Right renal pelvis (tissue), 4 donors: ENCODE data around the gene GPX3. TPM values are rescaled to one million over a fixed set of nuclear protein-coding genes. Genes with fewer than 3 reads are reported as not detected.

Source experiments
- DNase-seq, 4 donors: peaks; one replicate each; pipeline ENCODE4 v3.0.0-alpha.2; 2013; ENCODE audit warnings: low read depth in 4 of 4, low spot score in 3 of 4, missing footprints in 1 of 4
- polyA plus RNA-seq, 4 donors: library from polyadenylated mRNA; unstranded; fragments of 120-200 nt; gene quantifications; one replicate each; pipeline ENCODE4 v1.2.1, GENCODE V29; 2013; ENCODE audit not compliant: insufficient read length in 4 of 4

The GPX3 gene, protein sequence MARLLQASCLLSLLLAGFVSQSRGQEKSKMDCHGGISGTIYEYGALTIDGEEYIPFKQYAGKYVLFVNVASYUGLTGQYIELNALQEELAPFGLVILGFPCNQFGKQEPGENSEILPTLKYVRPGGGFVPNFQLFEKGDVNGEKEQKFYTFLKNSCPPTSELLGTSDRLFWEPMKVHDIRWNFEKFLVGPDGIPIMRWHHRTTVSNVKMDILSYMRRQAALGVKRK
- 1,000 to 10,000 TPM; 1,069 to 1,625 (median 1,367) TPM for polyA plus RNA-seq

DNA sequence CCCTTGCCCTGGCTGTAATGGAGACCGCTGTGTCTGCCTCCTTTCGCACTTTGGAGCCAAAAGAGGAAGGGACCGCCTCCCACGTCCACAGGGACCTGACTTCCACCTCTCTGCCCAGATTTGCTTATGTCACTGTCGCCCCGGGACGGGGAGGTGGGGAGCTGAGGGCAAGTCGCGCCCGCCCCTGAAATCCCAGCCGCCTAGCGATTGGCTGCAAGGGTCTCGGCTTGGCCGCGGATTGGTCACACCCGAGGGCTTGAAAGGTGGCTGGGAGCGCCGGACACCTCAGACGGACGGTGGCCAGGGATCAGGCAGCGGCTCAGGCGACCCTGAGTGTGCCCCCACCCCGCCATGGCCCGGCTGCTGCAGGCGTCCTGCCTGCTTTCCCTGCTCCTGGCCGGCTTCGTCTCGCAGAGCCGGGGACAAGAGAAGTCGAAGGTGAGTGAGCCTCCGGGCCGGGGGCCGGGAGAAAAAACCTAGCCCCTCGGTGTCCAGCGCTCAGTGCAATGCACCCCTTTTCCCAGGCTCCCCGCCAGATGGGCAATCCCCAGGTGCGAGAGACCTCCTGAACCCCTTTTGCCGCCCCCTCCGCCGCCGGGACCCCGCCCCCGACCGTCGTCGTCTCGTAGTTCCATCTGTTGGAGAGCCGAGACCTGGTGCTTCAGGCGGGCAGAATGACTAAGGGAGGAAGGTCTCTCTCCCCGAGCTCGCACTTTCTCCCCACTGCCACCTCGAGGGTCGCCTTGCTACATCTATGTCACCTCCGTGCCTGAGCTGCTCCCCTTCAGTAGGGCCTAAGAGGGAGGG lies at the start of gene GPX3:
Gene GPX3 (plus strand): TSS at position 288 of the 807 bp plus-strand sequence. CDS start 64 bp downstream, at position 352.
- DNase-seq, result peak in 2 of 4 donors; percentile 55 to 63

DNA sequence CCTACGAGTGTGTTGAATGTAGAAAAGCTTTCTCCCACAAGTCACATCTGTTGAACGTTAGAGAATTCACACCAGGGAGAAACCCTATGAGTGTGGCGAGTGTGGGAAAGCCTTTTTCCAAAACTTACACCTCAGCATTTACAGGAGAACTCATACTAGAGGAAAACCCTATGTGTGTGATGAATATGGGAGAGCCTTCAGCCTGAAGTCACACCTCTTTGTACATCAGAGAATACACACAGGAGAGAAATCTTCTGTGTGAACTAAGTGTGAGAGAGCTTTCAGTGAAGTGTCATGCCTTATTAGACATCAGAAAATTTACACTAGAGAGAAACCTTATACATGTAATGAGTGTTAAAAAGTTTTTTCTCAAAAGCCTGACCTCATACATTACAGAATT lies 41.8 kb upstream of the GPX3 start:
- DNase-seq, result no peak

DNA sequence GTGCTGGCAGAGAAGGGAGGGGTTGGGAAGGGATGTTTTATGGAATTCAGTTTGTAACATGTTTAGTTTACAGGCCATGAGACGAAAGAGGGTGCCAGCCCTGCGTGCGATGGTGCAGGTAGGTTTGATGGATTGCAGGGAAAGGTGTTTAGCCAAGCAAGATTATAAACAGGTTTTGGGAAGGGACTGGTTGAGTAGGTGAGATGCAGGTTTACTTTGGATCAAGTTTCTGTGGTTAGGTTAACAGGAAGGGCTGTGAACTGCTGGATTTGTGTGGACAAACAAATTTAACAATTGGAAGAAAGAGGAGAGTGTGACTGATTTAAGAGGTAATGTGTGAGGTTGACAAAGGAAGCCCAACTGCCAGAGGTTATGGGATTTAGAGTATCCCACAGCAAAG lies 32.6 kb upstream of the GPX3 start:
- DNase-seq, result no peak

DNA sequence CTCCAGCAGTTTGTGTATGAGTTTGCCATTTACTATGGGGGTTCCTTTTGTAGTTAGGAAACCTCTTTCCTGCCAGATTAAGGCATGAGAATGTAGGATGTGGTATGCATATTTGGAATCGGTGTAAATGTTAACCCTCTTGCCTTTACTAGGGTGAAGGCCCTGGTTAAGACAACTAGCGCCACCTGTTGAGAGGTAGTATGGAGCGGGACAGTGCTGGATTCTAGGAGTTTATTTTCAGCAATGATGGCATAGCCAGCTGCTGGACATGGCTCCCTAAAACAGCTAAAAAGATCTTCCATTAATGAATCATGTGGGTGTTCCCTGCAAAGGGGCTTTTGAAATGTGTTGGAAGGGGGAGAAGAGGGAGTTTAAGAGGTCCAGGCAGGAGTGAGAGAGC lies 30.7 kb upstream of the GPX3 start:
- no peak for DNase-seq

DNA sequence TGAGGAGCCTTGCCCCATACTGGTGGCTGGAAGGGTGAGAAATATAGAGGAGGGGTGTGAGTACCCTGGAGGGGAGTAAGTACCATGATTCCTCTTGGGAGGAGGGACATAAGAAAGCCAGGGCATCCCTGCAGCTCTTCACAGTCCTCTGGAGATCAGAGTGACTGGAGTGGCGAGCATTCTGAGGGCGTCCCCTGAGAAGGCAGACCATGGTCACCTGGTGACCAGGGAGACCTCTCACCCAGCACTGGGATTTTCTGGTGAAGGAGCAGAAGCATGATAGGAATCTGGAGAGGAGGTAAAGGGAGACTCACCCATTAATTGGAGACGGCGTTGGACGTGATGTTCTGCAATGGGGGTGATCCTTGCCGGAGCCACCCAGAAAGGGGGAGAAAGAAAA lies 27.7 kb upstream of the GPX3 start:
- no peak for DNase-seq

DNA sequence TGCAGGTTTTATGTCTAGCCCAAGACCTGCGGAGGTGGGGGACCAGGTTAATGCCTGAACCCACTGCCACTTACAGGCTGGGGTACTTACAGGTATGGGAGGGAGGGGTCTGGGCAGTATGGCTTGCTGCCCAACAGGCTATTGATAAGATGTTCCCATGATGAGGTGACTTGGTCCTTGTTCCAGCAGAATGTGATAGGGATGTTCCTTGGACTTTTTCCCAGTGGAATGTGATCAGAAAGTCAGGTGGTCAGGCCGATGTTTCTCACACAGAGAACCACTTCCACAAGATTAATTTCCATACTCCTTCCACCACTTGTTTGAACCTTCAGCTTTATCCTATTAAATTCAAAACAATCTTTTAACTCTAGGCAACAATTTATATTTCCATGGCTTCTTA lies 27.0 kb upstream of the GPX3 start:
- DNase-seq, result no peak

DNA sequence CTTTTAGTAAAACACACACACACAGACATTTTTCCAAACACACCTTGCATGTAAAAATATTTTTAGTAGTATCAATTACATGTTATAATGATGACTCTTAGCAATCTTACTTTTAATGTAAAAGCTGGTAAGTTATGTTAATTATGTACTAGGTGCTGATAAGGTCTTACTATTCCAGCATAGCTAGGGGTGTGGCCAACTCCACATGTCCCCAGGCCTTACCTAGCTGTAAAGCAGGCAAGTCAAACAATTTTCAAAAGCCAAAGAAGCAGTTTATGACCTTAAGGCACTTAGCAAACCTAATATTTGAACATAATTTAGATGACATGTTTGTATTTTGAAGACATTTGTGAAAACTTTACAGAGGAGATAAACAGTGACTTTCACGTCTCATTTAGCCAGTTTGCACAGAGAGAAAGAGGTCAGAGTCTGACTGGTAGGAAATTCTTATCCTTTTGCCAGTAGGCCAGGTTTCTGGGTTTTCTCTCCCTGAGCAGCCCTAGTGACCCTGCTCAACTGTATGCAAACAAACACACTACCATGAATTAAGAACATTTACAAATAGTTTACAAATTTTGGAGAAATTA lies 26.5 kb upstream of the GPX3 start:
- DNase-seq, result no peak

DNA sequence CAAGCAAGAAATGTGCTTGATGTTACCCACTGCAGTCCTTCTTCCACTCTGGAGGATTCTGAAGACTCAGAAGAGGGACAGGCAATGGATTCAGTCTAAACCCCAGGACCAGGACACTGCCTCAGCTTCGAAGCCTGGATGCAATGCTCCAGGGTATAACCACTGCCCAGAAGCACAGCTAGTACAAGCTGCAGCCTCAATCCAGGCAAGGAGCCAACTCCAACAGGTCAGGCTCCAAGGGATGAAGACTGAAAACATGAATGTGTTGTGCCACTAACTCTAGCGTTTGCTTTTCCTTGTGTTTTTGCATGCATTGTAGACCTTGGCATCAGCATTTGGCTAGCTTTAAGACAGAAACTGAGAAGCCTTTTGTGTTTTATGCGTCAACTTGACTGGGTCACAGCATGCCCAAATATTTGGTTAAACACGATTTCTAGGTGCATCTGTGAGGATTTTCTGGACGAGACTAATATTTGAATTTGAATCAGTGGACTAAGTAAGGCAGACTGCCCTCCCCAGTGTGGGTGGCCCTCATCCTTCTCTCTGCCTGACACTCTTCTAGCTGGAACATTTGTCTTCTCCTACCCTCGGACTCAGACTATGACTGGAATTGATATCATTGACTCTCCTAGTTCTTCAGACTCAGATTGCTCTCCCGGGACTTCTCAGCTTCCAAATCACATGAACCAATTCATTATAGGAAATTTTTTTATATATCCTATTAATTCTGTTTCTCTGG lies 20.5 kb upstream of the GPX3 start:
- no peak for DNase-seq

DNA sequence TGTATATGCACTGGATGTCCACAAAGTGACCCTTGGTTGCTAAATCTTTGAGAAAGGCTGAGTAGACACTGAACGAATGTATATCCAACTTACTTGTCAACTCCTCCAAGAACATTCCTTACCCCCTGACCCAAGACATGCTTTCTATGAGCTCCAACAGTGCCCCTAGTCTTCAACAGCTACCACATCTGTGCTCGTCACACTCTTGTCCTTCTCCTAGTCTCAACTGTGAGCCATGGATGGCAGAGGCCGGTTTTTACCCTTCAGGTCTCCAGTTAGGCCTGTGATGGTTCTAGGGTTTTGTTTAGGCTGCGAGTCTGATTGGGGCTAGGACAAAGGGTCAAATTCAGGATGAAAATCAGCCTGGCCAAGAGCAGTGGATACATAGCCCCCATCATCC lies 19.0 kb upstream of the GPX3 start:
- DNase-seq, result no peak

DNA sequence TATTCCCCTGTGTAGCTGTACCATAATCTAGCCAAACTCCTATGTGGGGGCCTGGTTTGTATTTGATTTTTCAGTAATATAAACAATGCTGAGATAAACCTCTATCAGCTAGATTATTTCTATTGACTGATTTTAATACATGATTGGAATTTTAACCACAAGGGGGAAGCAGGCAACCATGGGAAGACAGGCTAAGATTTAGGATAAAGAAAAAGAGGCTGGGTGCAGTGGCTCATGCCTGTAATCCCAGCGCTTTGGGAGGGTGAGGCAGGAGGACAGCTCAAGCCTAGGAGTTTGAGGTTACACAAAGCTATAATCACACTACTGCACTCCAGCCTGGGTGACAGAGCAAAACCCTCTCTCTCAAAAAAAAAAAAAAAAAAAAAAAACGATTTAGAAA lies 18.1 kb upstream of the GPX3 start:
- DNase-seq, result no peak

DNA sequence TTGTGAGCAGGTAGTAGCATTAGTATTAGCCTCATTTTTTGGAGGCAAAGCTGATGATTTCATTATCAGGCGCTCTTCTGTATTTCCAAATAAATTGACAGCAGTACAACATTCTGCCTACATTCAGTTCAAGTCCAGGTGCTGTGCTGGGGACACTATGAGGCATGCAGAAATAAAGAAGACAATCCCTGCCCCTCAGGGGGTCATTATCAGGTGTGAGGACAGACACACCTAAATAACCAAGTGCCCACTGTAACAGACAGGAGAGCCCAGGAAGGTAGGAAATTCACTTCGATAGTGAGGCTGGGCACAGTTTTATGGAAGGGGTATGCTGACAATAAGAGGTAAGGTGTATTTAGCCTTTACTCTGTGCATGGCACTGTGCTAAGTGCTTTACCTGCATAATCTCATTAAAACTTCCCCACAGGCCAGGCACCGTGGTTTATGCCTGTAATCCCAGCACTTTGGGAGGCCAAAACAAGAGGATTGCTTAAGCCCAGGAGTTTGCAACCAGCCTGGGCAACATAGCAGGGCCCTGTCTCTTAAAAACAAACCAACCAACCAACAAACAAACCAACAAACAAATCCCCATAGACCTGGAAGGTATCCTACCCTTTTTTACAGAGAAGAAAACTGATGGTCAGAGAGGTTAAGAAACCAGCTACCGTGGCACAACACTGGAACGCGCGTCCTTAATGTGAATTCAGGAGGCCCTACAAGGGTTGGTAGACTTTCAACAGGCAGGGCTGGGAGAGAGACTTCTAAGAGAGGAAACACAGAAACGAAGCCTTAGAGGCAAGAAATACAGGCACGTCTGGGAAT lies 17.5 kb upstream of the GPX3 start:
- no peak for DNase-seq

DNA sequence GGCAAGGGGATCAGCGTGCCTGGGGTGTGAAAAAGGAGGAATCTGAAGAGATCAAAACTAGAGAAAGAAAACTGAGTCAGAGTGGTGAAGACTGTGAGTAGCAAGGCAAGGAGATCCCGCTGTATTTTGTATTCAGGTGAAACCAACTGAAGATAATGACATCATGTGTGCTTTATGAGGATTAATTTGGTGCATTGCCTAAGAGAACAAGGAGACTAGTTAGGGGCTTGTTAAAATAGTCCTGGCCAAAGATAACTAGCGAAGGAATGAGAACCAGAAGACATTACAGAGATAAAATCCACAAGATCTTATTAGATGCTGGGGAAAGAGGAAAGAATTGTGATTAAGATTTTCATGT lies 16.9 kb upstream of the GPX3 start:
- DNase-seq, result no peak

DNA sequence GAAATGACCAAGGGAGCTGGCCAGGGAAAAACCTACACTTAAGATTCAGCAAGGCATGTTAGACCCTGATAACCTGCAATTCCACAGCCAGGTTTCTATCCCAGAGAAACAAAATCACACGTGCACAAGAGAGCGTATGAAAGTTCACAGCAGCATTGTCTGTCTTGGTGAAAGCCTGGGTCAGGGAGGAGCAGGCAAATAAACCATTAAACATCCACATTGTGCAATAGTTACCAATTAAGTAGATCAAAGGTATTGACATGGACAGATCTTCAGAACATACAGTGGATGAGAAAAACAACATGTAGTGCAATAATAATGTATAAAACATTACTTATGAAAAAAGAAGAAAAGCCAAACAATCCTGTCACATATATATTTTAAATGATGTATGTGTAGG lies 15.9 kb upstream of the GPX3 start:
- DNase-seq, result no peak

DNA sequence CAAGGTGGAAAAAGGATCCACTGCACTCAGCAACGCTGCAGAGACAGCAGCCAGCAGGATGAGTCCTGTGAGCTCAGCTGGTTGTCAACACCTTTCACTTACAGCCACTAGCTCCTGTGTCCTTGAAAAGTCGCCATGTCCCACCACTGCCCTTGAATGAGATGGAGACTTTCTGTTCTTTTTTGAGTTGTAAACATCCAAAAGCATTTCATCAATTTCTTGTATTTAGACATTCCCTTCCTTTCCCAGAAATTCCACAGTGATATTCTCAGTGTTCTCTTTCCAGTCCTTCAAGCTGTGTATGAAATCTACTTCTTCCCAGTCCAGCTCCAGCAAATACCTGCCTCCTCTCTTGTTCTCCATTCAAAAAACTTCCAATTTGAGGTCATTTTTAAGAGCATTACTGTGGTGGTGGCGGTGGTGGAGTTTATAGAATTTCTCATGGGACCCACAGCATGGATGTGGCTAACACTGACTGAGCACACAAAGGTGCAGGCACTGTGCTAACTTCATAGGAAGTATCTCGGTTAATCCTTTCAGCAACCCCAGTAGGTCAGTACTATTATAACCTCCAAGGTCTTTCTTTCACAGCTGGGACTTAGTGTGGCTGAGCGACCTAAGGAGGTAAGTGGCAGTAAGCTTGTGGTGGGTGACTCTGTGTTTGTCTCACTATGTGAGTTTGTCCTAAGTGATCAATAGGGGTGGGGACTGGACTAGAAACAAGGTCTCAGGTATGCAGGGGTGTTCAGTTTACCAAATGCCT lies 15.0 kb upstream of the GPX3 start:
- DNase-seq, result no peak

DNA sequence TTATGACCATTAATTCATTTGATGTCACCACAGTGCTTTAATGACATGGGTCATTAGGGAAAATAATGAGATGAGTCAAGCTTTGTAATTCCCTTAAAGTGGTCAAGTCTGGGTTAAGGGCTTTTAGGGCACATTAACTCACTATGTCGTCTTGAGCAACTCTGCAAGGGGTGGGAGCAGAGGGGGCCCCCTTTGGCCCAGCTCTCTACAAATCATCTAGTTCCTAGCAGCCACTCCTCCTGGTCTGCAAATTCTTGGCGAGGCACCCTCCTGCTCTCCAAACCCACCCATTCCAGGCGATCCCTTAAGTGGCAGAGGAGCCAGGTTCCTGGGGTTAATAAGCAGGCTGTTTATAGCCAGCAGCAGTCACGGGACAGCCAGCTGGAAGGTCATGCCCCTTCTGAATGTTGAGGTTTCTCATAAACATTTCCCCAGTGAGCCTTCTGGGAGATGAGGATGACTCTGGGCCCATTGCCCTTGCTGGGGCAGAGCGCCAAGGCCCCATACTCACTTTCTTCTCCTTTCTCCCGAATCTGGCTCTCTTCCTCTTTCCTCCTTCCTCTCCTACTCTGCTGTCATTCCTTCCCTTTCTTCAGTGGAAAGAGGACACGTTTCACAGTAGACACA lies 14.3 kb upstream of the GPX3 start:
- peak in 1 of 4 donors; percentile 22 for DNase-seq

DNA sequence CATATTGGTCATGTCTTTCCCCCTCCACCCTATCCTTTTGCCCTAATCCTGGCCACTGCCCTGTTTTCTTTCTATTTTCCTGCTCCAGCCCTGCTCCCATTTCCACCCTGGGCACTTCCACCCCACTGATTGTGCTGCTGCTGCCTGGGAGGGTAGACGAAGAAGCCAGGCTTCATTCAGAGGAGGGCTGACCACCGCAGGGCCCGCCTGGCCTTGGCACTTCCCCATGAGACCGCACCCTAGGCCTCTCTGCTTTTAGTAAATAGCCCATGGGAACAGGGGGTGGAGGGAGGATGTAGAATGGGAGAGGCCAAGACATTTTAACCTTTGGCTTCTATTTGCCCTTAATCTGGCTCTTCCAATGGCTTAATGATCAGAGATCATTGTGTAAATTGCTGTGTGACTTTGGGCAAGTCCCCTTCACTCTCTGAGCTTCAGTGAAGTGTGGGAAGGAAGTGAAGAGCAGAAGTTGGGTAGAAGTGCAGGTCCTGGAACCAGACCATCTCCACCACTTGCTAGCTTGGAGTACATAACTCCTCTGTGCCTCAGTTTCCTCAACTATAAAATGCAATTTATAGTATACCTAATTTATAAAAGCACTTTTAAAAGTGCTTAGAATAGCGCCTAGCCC lies 13.6 kb upstream of the GPX3 start:
- no peak for DNase-seq

DNA sequence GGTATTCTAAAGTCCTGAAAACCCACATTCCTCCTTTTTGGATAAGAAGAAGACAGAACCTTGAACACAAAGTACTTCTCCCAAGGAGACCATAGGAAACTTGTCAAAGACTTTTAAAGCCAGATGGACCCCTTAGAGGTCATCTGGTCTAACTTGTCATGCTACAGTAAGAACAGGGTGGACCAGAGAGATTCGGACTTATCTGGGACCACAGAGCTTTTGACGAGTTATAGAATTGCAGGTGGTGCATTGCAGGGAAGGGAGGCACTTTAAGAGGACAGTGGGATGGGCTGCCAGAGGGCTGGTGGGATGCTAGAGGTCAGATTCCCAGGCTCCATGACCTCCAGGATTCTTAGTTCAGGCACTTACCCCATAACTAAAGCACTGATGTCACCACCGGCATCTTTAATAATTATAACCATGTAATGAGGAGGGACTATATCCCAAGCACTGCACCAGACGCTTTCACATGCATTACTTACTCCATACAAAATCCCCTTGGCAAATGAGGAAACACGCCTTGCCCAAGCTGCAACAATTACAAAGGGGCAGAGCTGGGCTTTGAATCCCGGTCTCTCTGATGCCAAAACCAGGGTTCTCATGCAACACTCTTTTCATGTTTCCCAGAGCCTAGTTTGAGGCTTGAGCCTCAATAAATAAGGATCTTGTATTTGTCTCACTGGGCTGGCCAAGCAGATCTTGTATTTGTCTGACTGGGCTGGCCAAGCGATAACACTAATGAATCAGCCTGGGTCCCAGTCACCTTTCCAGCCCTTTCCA lies 12.8 kb upstream of the GPX3 start:
- no peak for DNase-seq

DNA sequence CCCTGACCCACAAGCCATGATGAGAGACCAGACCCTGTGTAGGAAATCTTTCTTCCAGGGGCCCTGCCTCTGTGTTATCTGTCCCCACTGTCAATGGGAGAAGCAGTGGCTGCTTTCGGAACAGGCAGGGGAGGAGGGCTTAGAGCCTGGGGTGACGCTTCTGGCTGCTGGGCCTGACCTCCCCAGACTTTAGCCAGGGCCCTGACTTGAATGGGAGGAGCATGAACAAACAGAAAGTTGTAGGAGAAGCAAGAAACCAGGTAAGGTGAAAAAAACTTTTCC lies 12.2 kb upstream of the GPX3 start:
- no peak for DNase-seq
